Stimulated activated CD8-positive, alpha-beta memory T cell treated with anti-CD3 and anti-CD28 coated beads, Interleukin-4, amount 100 ng/mL, for 48 hours (primary cell): ENCODE results near the gene LRP1-AS.
A peak's percentile ranks its signal among the peaks of the same experiment; 100 is the strongest.

Experiments
- DNase-seq: peaks from one replicate; pipeline ENCODE4 v3.0.0-alpha.2; 2020

LRP1-AS gene

GRCh38 chr12:57116580-57117281, 30.7 kb downstream of the LRP1-AS start:
- DNase-seq, result no peak

- peak; percentile 93 for DNase-seq
Measured at GRCh38 chr12:57112492-57113294, 34.7 kb downstream of the LRP1-AS start.

- DNase-seq, result peak; percentile 86
Measured at GRCh38 chr12:57111031-57111734, 36.2 kb downstream of the LRP1-AS start, which contains the start of gene STAT6. STAT6 (minus strand) TSS chr12:57111362; CDS start chr12:57108278, 3,084 bp downstream.

- peak; percentile 87 for DNase-seq
Measured at GRCh38 chr12:57110104-57111030, 37.1 kb downstream of the LRP1-AS start.

- no peak for DNase-seq
Measured at GRCh38 chr12:57109207-57110103, 38.0 kb downstream of the LRP1-AS start.

- no peak for DNase-seq
Measured at GRCh38 chr12:57107456-57108155, 39.8 kb downstream of the LRP1-AS start.

- no peak for DNase-seq
Measured at GRCh38 chr12:57106021-57106708, 41.3 kb downstream of the LRP1-AS start.

GRCh38 chr12:57105011-57105753, 42.2 kb downstream of the LRP1-AS start:
- no peak for DNase-seq

- DNase-seq, result no peak
Measured at GRCh38 chr12:57104292-57104910, 43.0 kb downstream of the LRP1-AS start.

- no peak for DNase-seq
Measured at GRCh38 chr12:57103856-57104255, 43.6 kb downstream of the LRP1-AS start.

GRCh38 chr12:57101892-57102695, 45.3 kb downstream of the LRP1-AS start:
- DNase-seq, result no peak

GRCh38 chr12:57099766-57100165, 47.7 kb downstream of the LRP1-AS start:
- no peak for DNase-seq

- DNase-seq, result no peak
Measured at GRCh38 chr12:57099047-57099714, 48.2 kb downstream of the LRP1-AS start.

- DNase-seq, result no peak
Measured at GRCh38 chr12:57098546-57098945, 48.9 kb downstream of the LRP1-AS start.

GRCh38 chr12:57097554-57097835, 49.9 kb downstream of the LRP1-AS start:
- DNase-seq, result no peak

GRCh38 chr12:57096748-57097553, 50.5 kb downstream of the LRP1-AS start:
- no peak for DNase-seq
